ENCODE data around the gene FXYD4. TPM values are rescaled to one million over a fixed set of nuclear protein-coding genes. Genes with fewer than 3 reads are reported as not detected.

The FXYD4 gene
- total and polyA plus RNA-seq, 2 of the 8 experiments (the other 6 are each of a cell fraction or from before 2014, with no cell fraction given): not detected

DNA sequence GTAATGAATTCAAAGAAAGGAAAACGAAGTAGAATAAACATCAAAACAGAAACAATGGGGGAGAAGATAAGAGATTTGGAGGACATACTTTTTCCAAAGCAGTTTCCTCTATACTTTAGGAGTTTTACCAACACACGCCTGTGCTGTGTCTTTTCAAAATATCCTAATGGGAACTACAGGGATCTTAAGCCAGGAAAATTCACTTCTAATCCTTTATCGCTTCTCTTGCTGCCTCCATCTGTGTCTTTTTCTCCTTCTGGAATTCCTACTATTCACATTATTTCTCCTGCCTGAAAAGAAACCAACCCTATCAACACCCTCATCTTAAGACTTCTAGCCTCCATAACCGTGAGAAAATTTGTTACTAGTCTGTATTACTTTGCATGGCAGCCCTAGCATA lies 30.7 kb downstream of the FXYD4 start (continued):
- no peak for TF ChIP-seq CBX5 (IDR thresholded peaks at IDR 0.05; ENCODE audit: low read depth, low read length)

All from H1 (cell line).